GM18511 (cell line): ENCODE results near the gene SLC8A2.
A peak's percentile ranks its signal among the peaks of the same experiment; 100 is the strongest.

Experiments
- ATAC-seq: cut with Tn5 transposase; IDR thresholded peaks from one replicate; pipeline ENCODE4 v1.9.1; 2021; ENCODE audit warnings: mild to moderate bottlenecking, moderate library complexity; ENCODE audit not compliant: unreplicated experiment

SLC8A2 gene, protein sequence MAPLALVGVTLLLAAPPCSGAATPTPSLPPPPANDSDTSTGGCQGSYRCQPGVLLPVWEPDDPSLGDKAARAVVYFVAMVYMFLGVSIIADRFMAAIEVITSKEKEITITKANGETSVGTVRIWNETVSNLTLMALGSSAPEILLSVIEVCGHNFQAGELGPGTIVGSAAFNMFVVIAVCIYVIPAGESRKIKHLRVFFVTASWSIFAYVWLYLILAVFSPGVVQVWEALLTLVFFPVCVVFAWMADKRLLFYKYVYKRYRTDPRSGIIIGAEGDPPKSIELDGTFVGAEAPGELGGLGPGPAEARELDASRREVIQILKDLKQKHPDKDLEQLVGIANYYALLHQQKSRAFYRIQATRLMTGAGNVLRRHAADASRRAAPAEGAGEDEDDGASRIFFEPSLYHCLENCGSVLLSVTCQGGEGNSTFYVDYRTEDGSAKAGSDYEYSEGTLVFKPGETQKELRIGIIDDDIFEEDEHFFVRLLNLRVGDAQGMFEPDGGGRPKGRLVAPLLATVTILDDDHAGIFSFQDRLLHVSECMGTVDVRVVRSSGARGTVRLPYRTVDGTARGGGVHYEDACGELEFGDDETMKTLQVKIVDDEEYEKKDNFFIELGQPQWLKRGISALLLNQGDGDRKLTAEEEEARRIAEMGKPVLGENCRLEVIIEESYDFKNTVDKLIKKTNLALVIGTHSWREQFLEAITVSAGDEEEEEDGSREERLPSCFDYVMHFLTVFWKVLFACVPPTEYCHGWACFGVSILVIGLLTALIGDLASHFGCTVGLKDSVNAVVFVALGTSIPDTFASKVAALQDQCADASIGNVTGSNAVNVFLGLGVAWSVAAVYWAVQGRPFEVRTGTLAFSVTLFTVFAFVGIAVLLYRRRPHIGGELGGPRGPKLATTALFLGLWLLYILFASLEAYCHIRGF

DNA sequence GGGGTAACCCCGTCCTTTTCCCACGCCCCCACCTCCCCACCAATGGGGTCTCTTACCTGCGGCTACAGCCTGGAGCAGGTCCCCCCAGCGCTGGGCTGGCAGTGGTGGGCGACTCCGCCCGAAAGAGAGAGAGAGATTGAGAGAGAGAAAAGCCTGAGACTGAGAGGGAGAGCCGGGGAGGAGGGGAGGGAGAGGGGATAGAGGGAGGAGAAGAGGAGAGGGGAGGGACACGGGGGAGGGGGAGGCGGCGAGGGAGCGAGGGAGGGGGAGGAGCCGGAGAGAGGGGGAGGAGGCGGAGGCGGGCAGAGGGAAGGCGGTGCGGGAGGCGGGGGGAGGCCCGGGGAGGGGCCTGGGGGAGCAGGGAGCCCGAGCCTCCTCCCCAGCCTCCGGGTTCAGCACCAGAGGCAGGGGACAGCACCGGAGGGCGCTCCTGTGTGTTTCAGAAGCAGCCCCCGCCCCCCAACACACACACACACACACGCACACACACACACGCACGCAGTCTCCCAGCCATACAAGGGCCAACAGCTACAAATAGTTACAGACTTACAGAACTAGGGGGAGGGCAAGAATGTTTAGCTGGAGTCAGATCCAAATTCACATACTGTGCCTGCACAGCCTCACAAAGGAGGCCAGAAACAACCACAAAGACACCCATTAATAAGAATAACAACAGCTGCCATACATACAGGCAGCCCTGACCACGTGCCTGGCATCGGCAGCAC is at the start of gene SLC8A2:
Gene SLC8A2 (minus strand): TSS at position 161 of the 725 bp plus-strand sequence. CDS start 5,490 bp downstream, outside the sequence.
- no peak for ATAC-seq

DNA sequence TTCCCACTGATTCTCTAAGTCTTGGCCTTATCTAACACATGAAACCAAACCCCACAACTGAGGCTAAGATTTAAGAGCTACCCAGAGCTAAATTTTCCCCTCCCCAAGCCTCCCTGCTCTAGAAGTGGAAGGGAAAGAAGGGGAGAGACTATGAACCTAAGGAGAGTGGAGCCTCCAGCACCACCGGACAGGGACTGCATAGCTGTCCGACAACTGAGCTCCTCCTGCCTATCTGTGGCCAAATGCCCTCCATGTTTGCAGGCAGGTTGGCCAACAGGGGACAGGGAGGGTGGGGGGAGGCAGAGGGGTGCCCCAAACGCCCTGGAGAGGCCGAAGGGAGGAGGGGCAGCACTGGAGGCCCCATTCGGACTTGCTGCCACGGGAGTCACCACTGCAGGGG is 49.1 kb upstream of the SLC8A2 start:
- no peak for ATAC-seq

- ATAC-seq, result no peak
Observed at GRCh38 chr19:47520343-47520806, 48.7 kb upstream of the SLC8A2 start.

DNA sequence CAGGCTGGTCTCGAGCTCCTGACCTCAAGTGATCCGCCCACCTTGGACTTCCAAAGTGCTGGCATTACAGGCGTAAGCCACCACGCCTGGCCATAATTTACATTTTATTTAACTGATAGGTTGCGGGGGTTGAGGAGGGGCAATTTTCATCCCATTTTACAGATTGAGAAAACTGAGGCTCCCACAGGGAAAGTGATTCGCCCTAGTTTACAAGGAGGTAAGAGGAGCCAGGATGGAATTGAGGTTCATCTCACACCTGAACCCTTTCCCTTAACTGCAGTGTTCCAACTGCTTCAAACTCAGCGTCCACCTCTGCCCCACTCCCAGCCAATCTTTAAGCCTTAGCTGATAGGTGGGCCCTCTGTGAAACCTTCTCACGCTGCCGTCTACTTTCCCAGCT is 47.2 kb upstream of the SLC8A2 start:
- ATAC-seq, result no peak

DNA sequence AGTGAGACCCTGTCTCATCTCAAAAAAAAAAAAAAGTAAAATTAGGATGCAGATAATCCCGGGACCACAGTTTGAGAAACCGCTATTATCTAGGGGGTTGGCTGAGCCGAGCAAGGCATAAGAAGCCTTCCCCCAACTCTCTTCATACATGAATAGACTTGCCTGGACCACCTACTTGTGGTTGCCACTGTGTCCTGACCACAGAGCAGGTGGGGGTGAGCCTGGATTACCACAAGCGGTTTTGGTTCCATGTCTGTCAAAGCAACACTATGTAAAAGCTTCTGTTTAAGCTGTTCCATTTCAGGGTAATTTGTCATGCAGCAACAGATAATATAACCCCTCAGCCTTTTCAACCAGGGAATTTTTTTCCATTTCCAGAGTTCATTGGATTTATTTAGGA is 46.4 kb upstream of the SLC8A2 start:
- peak; percentile 39 for ATAC-seq

GRCh38 chr19:47514869-47515588 is 43.3 kb upstream of the SLC8A2 start, which contains the start of gene NAPA:
NAPA (minus strand) TSS chr19:47515063; CDS start chr19:47514940, 123 bp downstream.
- ATAC-seq, result peak; percentile 76

DNA sequence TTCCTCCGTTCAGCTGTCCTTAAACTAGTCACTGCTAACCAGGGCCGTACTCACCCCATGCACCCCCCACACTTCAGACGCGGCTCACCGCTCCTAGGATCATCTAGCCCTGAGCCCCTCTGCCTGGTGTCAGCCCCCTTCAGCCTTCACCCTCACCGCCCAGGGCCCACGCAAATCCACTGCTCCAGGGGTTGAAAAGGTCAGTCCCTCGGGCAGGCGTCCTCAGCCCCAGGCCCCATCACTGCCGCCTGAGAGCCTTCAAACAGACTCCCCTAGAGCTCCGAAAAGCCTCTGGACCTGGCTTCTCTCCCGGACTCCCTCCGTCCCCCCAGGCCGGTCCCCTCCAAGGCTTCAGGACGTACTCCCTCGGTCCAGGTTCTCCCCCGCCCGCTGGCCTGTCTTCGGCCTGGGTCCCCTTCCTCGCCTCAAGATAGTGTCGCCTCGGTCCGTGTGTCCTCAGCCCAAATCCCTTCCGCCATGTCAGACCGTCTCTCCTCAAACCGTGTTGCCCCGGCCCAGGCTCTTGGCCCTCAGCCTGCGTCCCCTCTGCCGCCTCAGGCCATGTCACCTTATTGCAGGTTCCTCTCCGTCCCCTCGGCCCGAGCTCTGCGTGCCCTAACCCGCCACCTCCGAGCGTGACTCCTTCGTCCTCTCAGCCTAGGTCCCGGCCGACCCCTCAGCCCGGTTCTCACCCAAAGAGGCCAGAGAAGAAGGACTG is 42.6 kb upstream of the SLC8A2 start:
- peak; percentile 2 for ATAC-seq

GRCh38 chr19:47512948-47513319 is 41.2 kb upstream of the SLC8A2 start:
- ATAC-seq, result no peak

DNA sequence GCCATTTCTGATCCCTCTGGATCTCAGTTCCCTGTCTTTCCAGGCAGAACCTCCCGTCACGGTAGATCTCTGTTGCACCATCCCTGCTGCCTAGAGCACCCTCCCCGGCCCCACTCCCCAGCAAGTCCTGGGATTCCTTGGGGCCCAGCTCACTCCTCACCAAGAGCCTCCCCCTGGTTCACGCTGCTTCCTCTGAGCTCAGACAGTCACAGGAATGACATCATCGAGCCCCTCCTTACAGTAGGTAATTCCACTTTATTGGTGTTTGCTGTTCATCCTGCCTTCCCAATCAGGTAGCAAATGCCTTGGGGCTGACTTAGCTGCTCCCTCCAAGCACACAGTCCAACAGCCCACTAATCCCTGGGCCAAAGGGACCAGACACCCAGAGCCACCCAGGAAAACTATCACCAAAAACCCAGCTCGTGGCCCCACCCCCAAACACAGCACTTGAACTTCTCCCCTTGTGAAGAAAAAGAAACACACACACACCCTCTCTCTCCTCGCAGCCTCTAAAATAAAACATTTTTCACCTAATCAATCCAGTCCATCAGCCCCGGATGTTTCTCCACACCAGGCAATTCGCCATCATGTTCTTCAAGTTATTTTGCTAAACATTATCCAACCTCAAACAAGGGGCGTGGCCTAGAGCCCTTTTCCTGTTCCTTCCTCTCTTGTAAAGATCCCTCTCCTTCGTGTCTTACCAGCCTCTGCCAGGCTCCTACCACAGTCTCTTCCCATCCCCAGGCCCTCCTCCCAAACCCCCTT is 40.7 kb upstream of the SLC8A2 start:
- no peak for ATAC-seq

DNA sequence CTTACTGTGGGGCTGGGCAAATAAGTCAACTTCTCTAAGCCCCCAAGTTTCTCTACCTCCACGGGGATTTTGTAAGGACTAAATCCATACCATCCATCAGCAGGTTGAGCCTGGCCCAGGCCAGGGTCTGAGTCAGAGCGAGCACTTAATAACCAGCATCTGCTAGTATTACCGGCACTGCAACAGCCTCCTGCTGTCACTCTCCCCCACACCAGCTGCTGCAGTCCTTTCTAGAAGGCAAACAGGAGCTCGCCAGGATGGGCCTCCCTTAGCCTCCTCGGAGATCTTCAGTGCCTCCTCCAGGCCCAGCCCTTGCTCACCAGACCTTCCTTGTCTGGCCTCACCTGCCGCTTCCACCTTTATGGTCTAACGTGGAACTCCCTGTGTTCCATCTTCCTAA is 40.0 kb upstream of the SLC8A2 start:
- ATAC-seq, result no peak

DNA sequence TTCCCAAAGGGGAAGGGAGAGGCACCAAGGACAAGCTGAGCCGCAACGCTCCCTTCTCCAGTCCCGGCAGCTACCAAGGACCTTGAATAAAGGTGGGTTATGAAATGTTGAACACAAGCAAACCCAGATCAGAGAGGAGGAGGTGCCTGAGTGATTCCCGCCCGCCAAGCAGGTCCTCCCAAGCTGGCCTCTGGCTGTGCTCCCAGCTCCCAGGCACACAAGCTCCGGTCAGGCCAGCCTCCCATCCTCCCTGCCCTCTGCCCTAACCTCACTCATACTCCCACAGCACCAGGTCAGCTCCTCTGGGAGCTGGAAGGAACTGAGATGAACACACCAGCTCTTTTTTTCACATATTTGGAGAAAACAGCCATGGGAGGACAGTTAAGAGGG is 39.4 kb upstream of the SLC8A2 start:
- no peak for ATAC-seq

DNA sequence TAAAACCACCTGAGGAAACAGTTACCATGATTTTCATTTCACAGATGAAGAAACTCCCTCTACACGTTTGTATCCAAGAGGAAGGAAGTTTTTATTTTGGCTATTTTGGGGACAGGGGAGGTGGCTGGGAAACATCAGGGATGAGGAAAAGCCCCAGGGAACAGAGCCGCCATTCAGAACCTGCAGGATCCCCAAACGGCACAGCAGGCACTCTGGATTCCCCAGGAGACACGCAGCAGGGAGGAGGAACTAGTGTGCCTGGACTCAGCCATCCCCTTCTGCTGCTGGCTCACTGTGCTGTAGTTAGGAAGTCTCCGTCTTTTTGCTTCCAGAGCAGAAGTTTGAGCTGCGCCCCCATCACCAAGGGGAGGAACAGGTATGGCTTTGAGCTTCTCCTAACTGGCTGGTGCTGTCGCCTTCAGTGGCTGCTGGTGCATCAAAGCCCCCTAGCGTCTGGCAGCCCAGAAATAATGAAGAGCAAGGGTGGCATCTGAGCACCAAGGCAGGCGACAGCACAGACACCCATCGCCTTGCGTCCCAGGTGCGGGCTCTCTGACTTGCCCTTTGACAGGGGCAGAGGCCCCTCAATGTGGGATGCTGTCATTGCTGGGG is 38.9 kb upstream of the SLC8A2 start:
- ATAC-seq, result no peak

DNA sequence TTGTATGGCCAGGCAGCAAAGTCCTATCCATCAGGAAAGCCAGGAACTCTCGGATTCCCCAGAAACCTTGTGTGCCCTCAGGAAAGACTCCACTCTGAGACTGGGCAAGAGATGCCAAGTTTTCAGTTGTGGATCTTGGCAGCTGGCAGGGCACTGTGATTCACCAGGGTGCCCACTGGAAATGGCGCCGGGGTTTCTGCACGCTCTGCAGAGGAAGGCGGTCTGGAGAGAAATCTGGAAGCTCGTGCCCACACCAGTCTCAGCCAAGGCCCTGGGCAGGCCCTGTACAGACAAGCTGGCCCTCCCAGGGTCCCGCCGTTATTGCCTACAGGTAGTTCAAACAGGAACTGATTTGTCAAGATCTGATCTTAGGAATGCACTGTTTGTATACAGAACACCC is 38.3 kb upstream of the SLC8A2 start:
- no peak for ATAC-seq

GRCh38 chr19:47509170-47509847 is 37.6 kb upstream of the SLC8A2 start:
- no peak for ATAC-seq

DNA sequence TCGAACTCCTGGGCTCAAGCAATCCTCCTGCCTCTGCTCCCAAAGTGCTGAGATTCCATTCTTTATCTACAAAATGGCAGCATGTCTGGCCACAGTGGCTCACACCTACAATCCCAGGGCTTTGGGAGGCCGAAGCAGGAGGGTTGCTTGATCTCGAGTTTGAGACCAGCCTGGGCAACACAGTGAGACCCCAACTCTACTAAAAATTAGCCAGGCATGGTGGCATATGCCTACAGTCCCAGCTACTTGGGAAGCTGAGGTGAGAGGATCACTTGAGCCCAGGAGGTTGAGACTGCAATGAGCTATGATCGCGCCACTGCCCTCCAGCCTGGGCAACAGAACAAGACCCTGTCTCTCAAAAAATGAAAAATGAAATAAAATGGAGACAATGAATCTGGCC is 37.0 kb upstream of the SLC8A2 start:
- no peak for ATAC-seq

- no peak for ATAC-seq
Observed at GRCh38 chr19:47507924-47508553, 36.3 kb upstream of the SLC8A2 start.

GRCh38 chr19:47507012-47507411 is 35.3 kb upstream of the SLC8A2 start:
- no peak for ATAC-seq

GRCh38 chr19:47506459-47506858 is 34.8 kb upstream of the SLC8A2 start:
- ATAC-seq, result no peak
